OCI-LY1 (cell line): ENCODE measurements around the gene CASZ1.

Experiments
- H2AFZ ChIP-seq: fragments of 200-600 bp; sonication (generic), shearing (Covaris generic); 2 replicates; pipeline ENCODE4 v1.6.0; 2014; ENCODE audit warnings: antibody characterized with exemption, mild to moderate bottlenecking, low read length
- H3F3A ChIP-seq: fragments of 200-600 bp; sonication (generic), shearing (Covaris generic); 2 replicates; pipeline ENCODE4 v1.6.0; 2014; ENCODE audit warnings: mild to moderate bottlenecking, antibody characterized with exemption, low read length, moderate library complexity; ENCODE audit not compliant: insufficient read depth
- H3K27ac ChIP-seq: fragments of 200-600 bp; sonication (generic); 2 replicates; pipeline ENCODE4 v1.5.1; 2014; ENCODE audit warnings: low read length, mixed run types, mild to moderate bottlenecking, low read depth; ENCODE audit not compliant: poor library complexity, severe bottlenecking
- H3K27me3 ChIP-seq: fragments of 200-600 bp; sonication (generic); 2 replicates; pipeline ENCODE4 v1.6.0; 2014; ENCODE audit warnings: antibody characterized with exemption, mild to moderate bottlenecking, low read length, moderate library complexity; ENCODE audit not compliant: insufficient read depth
- H3K36me3 ChIP-seq: fragments of 200-600 bp; sonication (generic); 2 replicates; pipeline ENCODE4 v1.6.1; 2014; ENCODE audit warnings: mild to moderate bottlenecking, antibody characterized with exemption, low read length, moderate library complexity, mixed read lengths; ENCODE audit not compliant: insufficient read depth
- H3K4me1 ChIP-seq: fragments of 200-600 bp; sonication (generic); 2 replicates; pipeline ENCODE4 v1.5.1; 2014; ENCODE audit warnings: mild to moderate bottlenecking, low read length, moderate library complexity; ENCODE audit not compliant: insufficient read depth, severe bottlenecking
- H3K4me2 ChIP-seq: fragments of 200-600 bp; sonication (generic), shearing (Covaris generic); 2 replicates; pipeline ENCODE4 v1.6.1; 2014; ENCODE audit warnings: low read length
- H3K4me3 ChIP-seq: fragments of 200-600 bp; sonication (generic); 2 replicates; pipeline ENCODE4 v1.5.1; 2014; ENCODE audit warnings: low read length, low read depth, mild to moderate bottlenecking, mixed read lengths; ENCODE audit not compliant: poor library complexity, severe bottlenecking
- H3K79me2 ChIP-seq: fragments of 200-600 bp; shearing (Covaris generic); 2 replicates; pipeline ENCODE4 v1.6.1; 2016; ENCODE audit warnings: mixed run types, low read length, mixed read lengths; ENCODE audit not compliant: insufficient read depth
- H3K9ac ChIP-seq: fragments of 200-600 bp; sonication (generic), shearing (Covaris generic); 2 replicates; pipeline ENCODE4 v1.6.1; 2014; ENCODE audit warnings: mild to moderate bottlenecking, low read length, mixed read lengths
- H3K9me2 ChIP-seq: fragments of 200-600 bp; sonication (generic), shearing (Covaris generic); 2 replicates; pipeline ENCODE4 v1.6.1; 2014; ENCODE audit warnings: low read depth, mild to moderate bottlenecking, low read length, mixed read lengths
- H3K9me3 ChIP-seq: fragments of 200-600 bp; shearing (Covaris generic); 2 replicates; pipeline ENCODE4 v1.6.1; 2014; ENCODE audit warnings: low read length, mixed read lengths
- H4K20me1 ChIP-seq: fragments of 200-600 bp; sonication (generic), shearing (Covaris generic); 2 replicates; pipeline ENCODE4 v1.6.0; 2016; ENCODE audit warnings: mild to moderate bottlenecking, low read length; ENCODE audit not compliant: insufficient read depth
- CTCF ChIP-seq: fragments of 200-600 bp; sonication (generic), shearing (Covaris generic); IDR thresholded peaks from 2 replicates; pipeline ENCODE4 v1.5.1; 2017; ENCODE audit warnings: mild to moderate bottlenecking, antibody characterized with exemption, low read length, moderate library complexity, mixed read lengths
- EZH2 ChIP-seq: fragments of 200-600 bp; sonication (generic), shearing (Covaris generic); IDR thresholded peaks from 2 replicates; pipeline ENCODE4 v1.8.0; 2017; ENCODE audit warnings: borderline replicate concordance, mixed run types, mild to moderate bottlenecking, antibody characterized with exemption, low read length, moderate library complexity, mixed read lengths

CASZ1 gene

GRCh38 chr1:10813799-10814198, 17.4 kb upstream of the CASZ1 start:
- Histone ChIP-seq H3K9ac (no peak overlapping the region), H3K4me3 (no peak overlapping the region), H3F3A (no peaks in the 10 kb centered on the region), H3K27me3 (0 out of 2 replicates have a peak, but pooled peaks cover 7% of the 10 kb centered on the region), H2AFZ (no peak overlapping the region), H3K79me2 (no peaks in the 10 kb centered on the region), H3K9me2 (no peaks in the 10 kb centered on the region), H3K4me2 (no peak overlapping the region), H3K9me3 (no peaks in the 10 kb centered on the region), H3K27ac (no peak overlapping the region), H3K36me3 (no peaks in the 10 kb centered on the region), H4K20me1 (no peaks in the 10 kb centered on the region), H3K4me1 (no peaks in the 10 kb centered on the region)
- TF ChIP-seq EZH2: no peak
- TF ChIP-seq CTCF: no peak

GRCh38 chr1:10812387-10812915, 16.0 kb upstream of the CASZ1 start:
- Histone ChIP-seq H4K20me1 (no peaks in the 10 kb centered on the region), H3F3A (no peaks in the 10 kb centered on the region), H2AFZ (no peak overlapping the region), H3K27ac (no peak overlapping the region), H3K4me1 (no peaks in the 10 kb centered on the region), H3K27me3 (peaks cover 7% of the 10 kb centered on the region; the same call in 1 of the 2 replicates), H3K36me3 (no peaks in the 10 kb centered on the region), H3K9me2 (no peaks in the 10 kb centered on the region), H3K4me2 (no peak overlapping the region), H3K79me2 (no peaks in the 10 kb centered on the region), H3K9me3 (no peaks in the 10 kb centered on the region), H3K4me3 (no peak overlapping the region), H3K9ac (no peak overlapping the region)
- TF ChIP-seq CTCF: no peak
- no peak for TF ChIP-seq EZH2

- Histone ChIP-seq H3K4me2 (no peak overlapping the region), H3K4me1 (peaks cover 9% of the 10 kb centered on the region), H2AFZ (no peak overlapping the region), H3F3A (no peaks in the 10 kb centered on the region), H3K79me2 (no peaks in the 10 kb centered on the region), H3K9ac (no peak overlapping the region), H4K20me1 (no peaks in the 10 kb centered on the region), H3K27me3 (peaks cover 11% of the 10 kb centered on the region), H3K9me2 (no peaks in the 10 kb centered on the region), H3K4me3 (no peak overlapping the region), H3K9me3 (no peaks in the 10 kb centered on the region), H3K36me3 (no peaks in the 10 kb centered on the region), H3K27ac (no peak overlapping the region)
- no peak for TF ChIP-seq EZH2
- no peak for TF ChIP-seq CTCF
These were observed 12.0 kb upstream of the CASZ1 start for GRCh38 chr1:10808441-10808840.
